SK-N-MC (cell line): ENCODE results near the gene LEO1.

Experiments
- EZH2 ChIP-seq: fragments of 200-600 bp; sonication (generic); IDR thresholded peaks from one replicate; pipeline ENCODE4 v1.6.1; 2017; ENCODE audit warnings: antibody characterized with exemption
- POLR2AphosphoS5 ChIP-seq: IDR thresholded peaks from 2 replicates; pipeline ENCODE4 v1.6.1; 2012; ENCODE audit warnings: mild to moderate bottlenecking, low read depth, low read length, borderline replicate concordance

GRCh38 chr15:52018693-52019393 is 47.3 kb upstream of the LEO1 start, which contains the start of gene MAPK6:
- TF ChIP-seq POLR2AphosphoS5 (peak; percentile 84), EZH2 (no peak)
